GM12801 (cell line): ENCODE measurements around the gene D2HGDH.

Experiments
- CTCF ChIP-seq: IDR thresholded peaks from one replicate; pipeline ENCODE4 v1.5.1; 2011; ENCODE audit warnings: control low read depth; ENCODE audit not compliant: insufficient read length; ENCODE audit errors: extremely low read depth

D2HGDH gene

GRCh38 chr2:241728000-241728399 is 6.4 kb upstream of the D2HGDH start:
- TF ChIP-seq CTCF: no peak

GRCh38 chr2:241728627-241729026 is 5.8 kb upstream of the D2HGDH start:
- no peak for TF ChIP-seq CTCF

GRCh38 chr2:241729868-241730267 is 4.6 kb upstream of the D2HGDH start:
- TF ChIP-seq CTCF: no peak

GRCh38 chr2:241730671-241731293 is 3.6 kb upstream of the D2HGDH start:
- TF ChIP-seq CTCF: no peak

- no peak for TF ChIP-seq CTCF
These were observed 831 bp upstream of the D2HGDH start for GRCh38 chr2:241733391-241734207.

GRCh38 chr2:241734208-241734466 is 293 bp upstream of the D2HGDH start:
- no peak for TF ChIP-seq CTCF

- no peak for TF ChIP-seq CTCF
These were observed 1.7 kb downstream of the D2HGDH start for GRCh38 chr2:241736111-241736510.
